Left ventricle myocardium inferior (tissue), 1 donor: ENCODE results near the gene CREB3. TPM values are rescaled to one million over a fixed set of nuclear protein-coding genes. Genes with fewer than 3 reads are reported as not detected.

ENCODE experiments used
- DNase-seq: peaks from one replicate; pipeline ENCODE4 v3.0.0-alpha.2; 2020
- H3K27ac ChIP-seq: fragments of 200-600 bp; replicated peaks from 2 replicates; pipeline ENCODE4 v1.8.0; 2021
- H3K27me3 ChIP-seq: fragments of 200-600 bp; 2 replicates; pipeline ENCODE4 v1.8.0; 2021; ENCODE audit warnings: low read depth
- H3K36me3 ChIP-seq: fragments of 200-600 bp; 2 replicates; pipeline ENCODE4 v1.8.0; 2021
- H3K4me1 ChIP-seq: fragments of 200-600 bp; 2 replicates; pipeline ENCODE4 v1.8.0; 2021
- H3K4me3 ChIP-seq: fragments of 200-600 bp; 2 replicates; pipeline ENCODE4 v1.8.0; 2021; ENCODE audit warnings: mild to moderate bottlenecking, moderate library complexity
- H3K9me3 ChIP-seq: fragments of 200-600 bp; replicated peaks from 2 replicates; pipeline ENCODE4 v1.8.0; 2021
- CTCF ChIP-seq: fragments of 200-600 bp; IDR thresholded peaks from 2 replicates; pipeline ENCODE4 v1.8.0; 2021; ENCODE audit warnings: antibody characterized with exemption, mild to moderate bottlenecking, borderline replicate concordance
- intact Hi-C: fragments of 100-400 bp; cut with micrococcal nuclease; formaldehyde crosslinking; loops from one replicate; pipeline ENCODE4 v1.11.0; 2022
- total RNA-seq: library from RNA; stranded (reverse); fragmentation: NEBNext Ultra II Directional; extraction: Animal tissue kit (Norgen Biotek cat#: 25700); gene quantifications from one replicate; pipeline ENCODE4 v1.2.1, GENCODE V29; 2021
- donor health status: DM: no; HTN: yes; CAD: no; lungs with severe emphysema.

Gene CREB3
- total RNA-seq, 1 donor from 2014 or later: 20.6 TPM

GRCh38 chr9:35714579-35715252 lies 17.8 kb upstream of the CREB3 start:
- no peak for DNase-seq
- TF ChIP-seq CTCF: no peak
- peaks cover 14% of the 10 kb centered on the region for H3K4me1 ChIP-seq
- H3K9me3 ChIP-seq: no peaks in the 10 kb centered on the region
- no peak overlapping the region for H3K4me3 ChIP-seq
- no peak overlapping the region for H3K27ac ChIP-seq
- intact Hi-C loops: no loop called here
- no peaks in the 10 kb centered on the region for H3K27me3 ChIP-seq
- peaks cover 100% of the 10 kb centered on the region for H3K36me3 ChIP-seq

- Histone ChIP-seq H3K4me1 (peaks cover 7% of the 10 kb centered on the region), H3K36me3 (peaks cover 100% of the 10 kb centered on the region), H3K27ac (no peak overlapping the region), H3K4me3 (no peak overlapping the region), H3K9me3 (no peaks in the 10 kb centered on the region), H3K27me3 (no peaks in the 10 kb centered on the region)
- intact Hi-C loops: no loop called here
- no peak for DNase-seq
- no peak for TF ChIP-seq CTCF
Measured at GRCh38 chr9:35716230-35716629, 16.2 kb upstream of the CREB3 start.

- H3K27me3 ChIP-seq: no peaks in the 10 kb centered on the region
- H3K27ac ChIP-seq: no peak overlapping the region
- no peak for TF ChIP-seq CTCF
- H3K9me3 ChIP-seq: no peaks in the 10 kb centered on the region
- no peaks in the 10 kb centered on the region for H3K4me1 ChIP-seq
- no peak for DNase-seq
- H3K36me3 ChIP-seq: peaks cover 100% of the 10 kb centered on the region
- intact Hi-C loops: no loop called here
- H3K4me3 ChIP-seq: no peak overlapping the region
Measured at GRCh38 chr9:35717132-35717870, 15.2 kb upstream of the CREB3 start.

GRCh38 chr9:35718721-35719511 lies 13.6 kb upstream of the CREB3 start:
- H3K27ac ChIP-seq: no peak overlapping the region
- H3K9me3 ChIP-seq: no peaks in the 10 kb centered on the region
- intact Hi-C loops: no loop called here
- peaks cover 100% of the 10 kb centered on the region for H3K36me3 ChIP-seq
- no peaks in the 10 kb centered on the region for H3K27me3 ChIP-seq
- DNase-seq: no peak
- no peaks in the 10 kb centered on the region for H3K4me1 ChIP-seq
- TF ChIP-seq CTCF: no peak
- no peak overlapping the region for H3K4me3 ChIP-seq

- Histone ChIP-seq H3K4me3 (no peak overlapping the region), H3K27me3 (no peaks in the 10 kb centered on the region), H3K4me1 (no peaks in the 10 kb centered on the region), H3K27ac (no peak overlapping the region), H3K36me3 (peaks cover 100% of the 10 kb centered on the region), H3K9me3 (no peaks in the 10 kb centered on the region)
- intact Hi-C loops: no loop called here
- TF ChIP-seq CTCF: no peak
- no peak for DNase-seq
Measured at GRCh38 chr9:35719546-35719945, 12.9 kb upstream of the CREB3 start.
